ENCODE measurements around the gene EXOC6.

- TF ChIP-seq ZNF76 (tag by site-specific recombination; IDR thresholded peaks at IDR 0.05; ENCODE audit: borderline replicate concordance, low read depth) = no peak
- TF ChIP-seq RBAK (tag by site-specific recombination; IDR thresholded peaks at IDR 0.05) = no peak
- no peak for TF ChIP-seq ZNF175 (tag by site-specific recombination; IDR thresholded peaks at IDR 0.05)
- TF ChIP-seq, protein P1, sequence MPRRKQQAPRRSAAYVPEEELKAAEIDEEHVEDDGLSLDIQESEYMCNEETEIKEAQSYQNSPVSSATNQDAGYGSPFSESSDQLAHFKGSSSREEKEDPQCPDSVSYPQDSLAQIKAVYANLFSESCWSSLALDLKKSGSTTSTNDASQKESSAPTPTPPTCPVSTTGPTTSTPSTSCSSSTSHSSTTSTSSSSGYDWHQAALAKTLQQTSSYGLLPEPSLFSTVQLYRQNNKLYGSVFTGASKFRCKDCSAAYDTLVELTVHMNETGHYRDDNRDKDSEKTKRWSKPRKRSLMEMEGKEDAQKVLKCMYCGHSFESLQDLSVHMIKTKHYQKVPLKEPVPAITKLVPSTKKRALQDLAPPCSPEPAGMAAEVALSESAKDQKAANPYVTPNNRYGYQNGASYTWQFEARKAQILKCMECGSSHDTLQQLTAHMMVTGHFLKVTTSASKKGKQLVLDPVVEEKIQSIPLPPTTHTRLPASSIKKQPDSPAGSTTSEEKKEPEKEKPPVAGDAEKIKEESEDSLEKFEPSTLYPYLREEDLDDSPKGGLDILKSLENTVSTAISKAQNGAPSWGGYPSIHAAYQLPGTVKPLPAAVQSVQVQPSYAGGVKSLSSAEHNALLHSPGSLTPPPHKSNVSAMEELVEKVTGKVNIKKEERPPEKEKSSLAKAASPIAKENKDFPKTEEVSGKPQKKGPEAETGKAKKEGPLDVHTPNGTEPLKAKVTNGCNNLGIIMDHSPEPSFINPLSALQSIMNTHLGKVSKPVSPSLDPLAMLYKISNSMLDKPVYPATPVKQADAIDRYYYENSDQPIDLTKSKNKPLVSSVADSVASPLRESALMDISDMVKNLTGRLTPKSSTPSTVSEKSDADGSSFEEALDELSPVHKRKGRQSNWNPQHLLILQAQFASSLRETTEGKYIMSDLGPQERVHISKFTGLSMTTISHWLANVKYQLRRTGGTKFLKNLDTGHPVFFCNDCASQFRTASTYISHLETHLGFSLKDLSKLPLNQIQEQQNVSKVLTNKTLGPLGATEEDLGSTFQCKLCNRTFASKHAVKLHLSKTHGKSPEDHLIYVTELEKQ (tag by site-specific recombination; IDR thresholded peaks at IDR 0.05; ENCODE audit: borderline replicate concordance) = no peak
- TF ChIP-seq, protein P2, sequence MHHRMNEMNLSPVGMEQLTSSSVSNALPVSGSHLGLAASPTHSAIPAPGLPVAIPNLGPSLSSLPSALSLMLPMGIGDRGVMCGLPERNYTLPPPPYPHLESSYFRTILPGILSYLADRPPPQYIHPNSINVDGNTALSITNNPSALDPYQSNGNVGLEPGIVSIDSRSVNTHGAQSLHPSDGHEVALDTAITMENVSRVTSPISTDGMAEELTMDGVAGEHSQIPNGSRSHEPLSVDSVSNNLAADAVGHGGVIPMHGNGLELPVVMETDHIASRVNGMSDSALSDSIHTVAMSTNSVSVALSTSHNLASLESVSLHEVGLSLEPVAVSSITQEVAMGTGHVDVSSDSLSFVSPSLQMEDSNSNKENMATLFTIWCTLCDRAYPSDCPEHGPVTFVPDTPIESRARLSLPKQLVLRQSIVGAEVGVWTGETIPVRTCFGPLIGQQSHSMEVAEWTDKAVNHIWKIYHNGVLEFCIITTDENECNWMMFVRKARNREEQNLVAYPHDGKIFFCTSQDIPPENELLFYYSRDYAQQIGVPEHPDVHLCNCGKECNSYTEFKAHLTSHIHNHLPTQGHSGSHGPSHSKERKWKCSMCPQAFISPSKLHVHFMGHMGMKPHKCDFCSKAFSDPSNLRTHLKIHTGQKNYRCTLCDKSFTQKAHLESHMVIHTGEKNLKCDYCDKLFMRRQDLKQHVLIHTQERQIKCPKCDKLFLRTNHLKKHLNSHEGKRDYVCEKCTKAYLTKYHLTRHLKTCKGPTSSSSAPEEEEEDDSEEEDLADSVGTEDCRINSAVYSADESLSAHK (tag by site-specific recombination; IDR thresholded peaks at IDR 0.05) = no peak
- TF ChIP-seq, protein P3, sequence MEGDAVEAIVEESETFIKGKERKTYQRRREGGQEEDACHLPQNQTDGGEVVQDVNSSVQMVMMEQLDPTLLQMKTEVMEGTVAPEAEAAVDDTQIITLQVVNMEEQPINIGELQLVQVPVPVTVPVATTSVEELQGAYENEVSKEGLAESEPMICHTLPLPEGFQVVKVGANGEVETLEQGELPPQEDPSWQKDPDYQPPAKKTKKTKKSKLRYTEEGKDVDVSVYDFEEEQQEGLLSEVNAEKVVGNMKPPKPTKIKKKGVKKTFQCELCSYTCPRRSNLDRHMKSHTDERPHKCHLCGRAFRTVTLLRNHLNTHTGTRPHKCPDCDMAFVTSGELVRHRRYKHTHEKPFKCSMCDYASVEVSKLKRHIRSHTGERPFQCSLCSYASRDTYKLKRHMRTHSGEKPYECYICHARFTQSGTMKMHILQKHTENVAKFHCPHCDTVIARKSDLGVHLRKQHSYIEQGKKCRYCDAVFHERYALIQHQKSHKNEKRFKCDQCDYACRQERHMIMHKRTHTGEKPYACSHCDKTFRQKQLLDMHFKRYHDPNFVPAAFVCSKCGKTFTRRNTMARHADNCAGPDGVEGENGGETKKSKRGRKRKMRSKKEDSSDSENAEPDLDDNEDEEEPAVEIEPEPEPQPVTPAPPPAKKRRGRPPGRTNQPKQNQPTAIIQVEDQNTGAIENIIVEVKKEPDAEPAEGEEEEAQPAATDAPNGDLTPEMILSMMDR (tag by site-specific recombination; IDR thresholded peaks at IDR 0.05) = no peak
- TF ChIP-seq ZNF423 (tag by site-specific recombination; IDR thresholded peaks at IDR 0.05) = no peak
- no peak for TF ChIP-seq ZBTB48 (tag by site-specific recombination; IDR thresholded peaks at IDR 0.05)
- no peak for TF ChIP-seq ZNF670 (tag by site-specific recombination; IDR thresholded peaks at IDR 0.05; ENCODE audit: low read depth)
- TF ChIP-seq ZNF529 (tag by site-specific recombination; IDR thresholded peaks at IDR 0.05; ENCODE audit: insufficient replicate concordance) = peak; percentile 64
- no peak for TF ChIP-seq SP2 (tag by site-specific recombination; IDR thresholded peaks at IDR 0.05)
- no peak for TF ChIP-seq OVOL3 (tag by site-specific recombination; IDR thresholded peaks at IDR 0.05)
Measured at GRCh38 chr10:92857904-92858514, 9.7 kb downstream of the EXOC6 start.

Measured in HEK293 (cell line).